H1 (cell line): Measurements from ENCODE around the gene RASSF10. TPM values are rescaled to one million over a fixed set of nuclear protein-coding genes. Genes with fewer than 3 reads are reported as not detected.

Source experiments
- CTCF ChIA-PET: fragments of 300-600 bp; sonication (Branson Sonifier 250); formaldehyde crosslinking; loops from one replicate; lab custom pipeline; 2021; ENCODE audit not compliant: partially characterized antibody; lab: Charles Lee
- POLR2A ChIA-PET: fragments of 300-600 bp; sonication (Branson Sonifier 250); formaldehyde crosslinking; loops from one replicate; lab custom pipeline; 2021; ENCODE audit warnings: inconsistent platforms; ENCODE audit not compliant: partially characterized antibody; lab: Charles Lee
- DNase-seq, 2 experiments: peaks; one replicate each; pipeline versions ENCODE4 v3.0.0 to v3.0.0-alpha.2; 2010 to 2022; ENCODE audit warnings: low spot score in 2 of 2, low read depth in 1 of 2, mixed read lengths in 1 of 2
- FAIRE-seq: peaks from 2 replicates; lab custom pipeline; 2011; peaks lifted over from hg19 to GRCh38; lab: Jason Lieb, UNC
- H2AFZ ChIP-seq: 2 replicates; pipeline ENCODE4 v1.8.1; 2012; ENCODE audit warnings: low read length, inconsistent platforms
- H2AK5ac ChIP-seq: 2 replicates; pipeline ENCODE4 v1.6.1; 2013; ENCODE audit warnings: low read depth, low read length
- H2BK120ac ChIP-seq: replicated peaks from 2 replicates; pipeline ENCODE3; 2013; ENCODE audit warnings: low read depth, low read length, inconsistent platforms
- H2BK12ac ChIP-seq: 2 replicates; pipeline ENCODE4 v1.6.1; 2013; ENCODE audit warnings: low read depth, low read length
- H2BK15ac ChIP-seq: 2 replicates; pipeline ENCODE4 v1.6.1; 2013; ENCODE audit warnings: low read length
- H2BK20ac ChIP-seq: 2 replicates; pipeline ENCODE4 v1.6.1; 2013; ENCODE audit warnings: low read length
- H2BK5ac ChIP-seq: 2 replicates; pipeline ENCODE4 v1.6.1; 2013; ENCODE audit warnings: low read depth, low read length
- H3K14ac ChIP-seq: 2 replicates; pipeline ENCODE4 v1.6.1; 2013; ENCODE audit warnings: inconsistent platforms; ENCODE audit not compliant: insufficient read length
- H3K18ac ChIP-seq: 2 replicates; pipeline ENCODE4 v1.6.1; 2013; ENCODE audit warnings: low read length; ENCODE audit errors: extremely low read depth
- H3K23ac ChIP-seq: 2 replicates; pipeline ENCODE4 v1.6.1; 2013; ENCODE audit warnings: inconsistent platforms; ENCODE audit not compliant: insufficient read length
- H3K23me2 ChIP-seq: 2 replicates; pipeline ENCODE4 v1.6.1; 2013; ENCODE audit warnings: low read depth, low read length
- H3K27ac ChIP-seq: 2 replicates; pipeline ENCODE4 v1.6.1; 2011; ENCODE audit warnings: low read depth, low read length, inconsistent platforms
- H3K27me3 ChIP-seq, 4 experiments: replicated peaks in 1 of 4; 1 replicate in 1 of 4; 2 replicates in 3 of 4; pipeline versions ENCODE4 v1.6.1 to v1.8.1; 2011 to 2013; ENCODE audit warnings: low read length in 3 of 4, mild to moderate bottlenecking in 3 of 4, inconsistent platforms in 2 of 4, mixed read lengths in 2 of 4, moderate library complexity in 1 of 4; ENCODE audit not compliant: control insufficient read depth in 3 of 4, insufficient read depth in 3 of 4; ENCODE audit errors: extremely low read depth in 1 of 4
- H3K36me3 ChIP-seq, 4 experiments: 2 replicates each; pipeline versions ENCODE4 v1.6.1 to v1.8.1; 2011 to 2013; ENCODE audit warnings: mild to moderate bottlenecking in 4 of 4, low read length in 3 of 4, moderate library complexity in 2 of 4, control low read depth in 1 of 4, inconsistent platforms in 1 of 4; ENCODE audit not compliant: insufficient read depth in 4 of 4, control insufficient read depth in 2 of 4
- H3K4ac ChIP-seq: replicated peaks from 2 replicates; pipeline ENCODE3; 2013; ENCODE audit warnings: low read length, low read depth, mixed read lengths, inconsistent platforms; ENCODE audit not compliant: insufficient read length
- H3K4me1 ChIP-seq, 4 experiments: replicated peaks in 1 of 4; 1 replicate in 1 of 4; 2 replicates in 3 of 4; pipeline versions ENCODE4 v1.6.1 to v1.8.1; 2011 to 2013; ENCODE audit warnings: low read length in 3 of 4, inconsistent platforms in 2 of 4, mixed read lengths in 1 of 4; ENCODE audit not compliant: insufficient read depth in 4 of 4, control insufficient read depth in 3 of 4
- H3K4me2 ChIP-seq, 2 experiments: 2 replicates each; pipeline versions ENCODE4 v1.6.1 to v1.8.1; 2011 to 2013; ENCODE audit warnings: low read depth in 2 of 2, low read length in 2 of 2, control low read depth in 1 of 2, inconsistent platforms in 1 of 2, mild to moderate bottlenecking in 1 of 2; ENCODE audit not compliant: insufficient read depth in 1 of 2
- H3K4me3 ChIP-seq, 4 experiments: fragments of 200-600, 300-600 bp in 1 of 4; sonication (generic), shearing (Covaris generic), sonication (Bioruptor Twin) in 1 of 4; 2 replicates each; pipeline versions ENCODE4 v1.5.1 to v1.8.1; 2011 to 2016; ENCODE audit warnings: low read length in 4 of 4, low read depth in 3 of 4, control low read depth in 2 of 4, inconsistent platforms in 2 of 4, mild to moderate bottlenecking in 2 of 4, mixed read lengths in 1 of 4, moderate library complexity in 1 of 4; ENCODE audit not compliant: insufficient read depth in 2 of 4; ENCODE audit errors: extremely low read depth in 1 of 4
- H3K56ac ChIP-seq: replicated peaks from 2 replicates; pipeline ENCODE3; 2013; ENCODE audit warnings: low read depth, mild to moderate bottlenecking, mixed read lengths, low read length, inconsistent platforms; ENCODE audit not compliant: insufficient read length
- H3K79me1 ChIP-seq: 2 replicates; pipeline ENCODE4 v1.6.1; 2013; ENCODE audit warnings: low read depth, low read length, control low read depth
- H3K79me2 ChIP-seq, 2 experiments: 2 replicates each; pipeline versions ENCODE4 v1.6.1 to v1.8.1; 2012 to 2013; ENCODE audit warnings: low read length in 2 of 2, mild to moderate bottlenecking in 2 of 2, inconsistent platforms in 1 of 2; ENCODE audit not compliant: insufficient read depth in 2 of 2, control insufficient read depth in 1 of 2
- H3K9ac ChIP-seq, 4 experiments: replicated peaks in 1 of 4; 1 replicate in 1 of 4; 2 replicates in 3 of 4; pipeline versions ENCODE4 v1.6.1 to v1.8.1; 2011 to 2013; ENCODE audit warnings: low read depth in 3 of 4, low read length in 3 of 4, control low read depth in 2 of 4, mild to moderate bottlenecking in 2 of 4, moderate library complexity in 2 of 4, inconsistent platforms in 1 of 4; ENCODE audit errors: extremely low read depth in 1 of 4
- H3K9me3 ChIP-seq, 2 experiments: 2 replicates each; pipeline versions ENCODE4 v1.6.1 to v1.8.1; 2012 to 2013; ENCODE audit warnings: mild to moderate bottlenecking in 2 of 2, moderate library complexity in 2 of 2, control low read depth in 1 of 2, inconsistent platforms in 1 of 2, low read depth in 1 of 2, low read length in 1 of 2, mixed read lengths in 1 of 2; ENCODE audit not compliant: insufficient read depth in 2 of 2
- H4K20me1 ChIP-seq, 2 experiments: replicated peaks in 1 of 2; 2 replicates each; pipeline versions ENCODE3 to v1.8.1; 2011 to 2013; ENCODE audit warnings: inconsistent platforms in 2 of 2, low read length in 2 of 2, mild to moderate bottlenecking in 1 of 2; ENCODE audit not compliant: insufficient read depth in 2 of 2, control insufficient read depth in 1 of 2
- H4K5ac ChIP-seq: 2 replicates; pipeline ENCODE4 v1.6.1; 2013; ENCODE audit warnings: low read length, low read depth, mixed read lengths, inconsistent platforms; ENCODE audit not compliant: insufficient read length
- H4K8ac ChIP-seq: 2 replicates; pipeline ENCODE4 v1.8.0; 2013; ENCODE audit warnings: mild to moderate bottlenecking, moderate library complexity, low read length, inconsistent platforms; ENCODE audit not compliant: insufficient read depth; ENCODE audit errors: extremely low read depth
- H4K91ac ChIP-seq: replicated peaks from 2 replicates; pipeline ENCODE3; 2013; ENCODE audit warnings: low read length, mixed read lengths, inconsistent platforms; ENCODE audit not compliant: insufficient read length
- ATF2 ChIP-seq: IDR thresholded peaks from 2 replicates; pipeline ENCODE4 v1.6.1; 2012; ENCODE audit warnings: low read length, inconsistent platforms
- BCL11A ChIP-seq, 2 experiments: IDR thresholded peaks; one replicate each; pipeline ENCODE4 v1.6.1; 2011; ENCODE audit warnings: low read depth in 2 of 2, low read length in 2 of 2, mild to moderate bottlenecking in 2 of 2
- FOSL1 ChIP-seq: IDR thresholded peaks from 2 replicates; pipeline ENCODE4 v1.6.1; 2011; ENCODE audit warnings: mild to moderate bottlenecking, low read depth, low read length, moderate library complexity; ENCODE audit not compliant: insufficient read depth
- HDAC6 ChIP-seq: IDR thresholded peaks from one replicate; pipeline ENCODE4 v1.7.1; 2012; ENCODE audit warnings: low read depth, mild to moderate bottlenecking, inconsistent platforms, low read length, moderate library complexity
- MAFK ChIP-seq: IDR thresholded peaks from 2 replicates; pipeline ENCODE4 v1.6.1; 2012; ENCODE audit warnings: low read depth, mild to moderate bottlenecking, improper control_type of control experiment, low read length
- POU5F1 ChIP-seq: IDR thresholded peaks from 2 replicates; pipeline ENCODE4 v1.6.1; 2011; ENCODE audit warnings: low read depth, mild to moderate bottlenecking, low read length, moderate library complexity
- RNF2 ChIP-seq: fragments of 200-900, 300-1000 bp; sonication (generic); IDR thresholded peaks from 2 replicates; pipeline ENCODE4 v1.7.1; 2016; ENCODE audit warnings: borderline replicate concordance, low read depth, mild to moderate bottlenecking, antibody characterized with exemption, low read length; ENCODE audit not compliant: poor library complexity, severe bottlenecking; ENCODE audit errors: missing control alignments
- RXRA ChIP-seq: IDR thresholded peaks from 2 replicates; pipeline ENCODE4 v1.6.1; 2011; ENCODE audit warnings: low read depth, mild to moderate bottlenecking, low read length, moderate library complexity; ENCODE audit not compliant: insufficient read depth
- SIRT6 ChIP-seq: IDR thresholded peaks from one replicate; pipeline ENCODE4 v1.7.1; 2012; ENCODE audit warnings: low read length, inconsistent platforms
- SP4 ChIP-seq: IDR thresholded peaks from 2 replicates; pipeline ENCODE4 v1.6.1; 2012; ENCODE audit warnings: low read length, inconsistent platforms
- TCF12 ChIP-seq: IDR thresholded peaks from 2 replicates; pipeline ENCODE4 v1.6.1; 2011; ENCODE audit warnings: low read depth, mild to moderate bottlenecking, low read length
- WGBS, 2 experiments: shearing (Covaris generic) in 1 of 2; methylation state at CpG; one replicate each; pipeline versions ENCODE4 v1.1.6 to v1.1.7; 2013 to 2015; ENCODE audit warnings: low lambda C conversion rate in 2 of 2, mixed read lengths in 2 of 2, inconsistent platforms in 1 of 2, low coverage in 1 of 2, missing lambda C conversion rate in 1 of 2; ENCODE audit not compliant: insufficient replicate concordance in 2 of 2, insufficient coverage in 1 of 2, insufficient read length in 1 of 2; ENCODE audit errors: extremely low coverage in 1 of 2, missing lambda C conversion rate in 1 of 2; 5-methylcytosine and 5-hydroxymethylcytosine counted together
- polyA plus RNA-seq, 7 experiments: library from polyadenylated mRNA; depleted of rRNA in 3 of 7; stranded (reverse) in 5 of 7; unstranded in 2 of 7; fragments of >200 nt in 5 of 7; fragments of 200-250 nt in 2 of 7; gene quantifications; 1 replicate in 5 of 7; 2 replicates in 1 of 7; 4 replicates in 1 of 7; pipeline versions ENCODE4 v1.2.1 to v1.2.3, GENCODE V29; 2011 to 2013; ENCODE audit warnings: missing spikeins in 2 of 7, mixed read lengths in 2 of 7
- total RNA-seq: library from RNA; stranded (reverse); fragmentation: NEBNext Ultra II Directional; extraction: Animal tissue kit (Norgen Biotek cat#: 25700); gene quantifications from 2 replicates; pipeline ENCODE4 v1.2.1, GENCODE V29; 2021

Gene RASSF10
- total and polyA plus RNA-seq, 2 of the 8 experiments (the other 6 are each of a cell fraction or from before 2014, with no cell fraction given) = 0.51 to 1.8 TPM

- H3K23me2 ChIP-seq = no peaks in the 10 kb centered on the region
- H3K4ac ChIP-seq = no peak overlapping the region
- no peak overlapping the region for H2AK5ac ChIP-seq
- H2AFZ ChIP-seq = no peak overlapping the region
- no peak overlapping the region for H2BK20ac ChIP-seq
- no peak overlapping the region for H3K18ac ChIP-seq
- H4K20me1 ChIP-seq = no peaks in the 10 kb centered on the region
- H2BK12ac ChIP-seq = no peak overlapping the region
- H3K27ac ChIP-seq = no peak overlapping the region
- no peak overlapping the region for H3K9ac ChIP-seq
- H3K56ac ChIP-seq = no peak overlapping the region
- no peak overlapping the region for H2BK120ac ChIP-seq
- DNase-seq = no peak
- CTCF ChIA-PET = interaction anchor here (1.5 to 13.1 kb wide), 5 partner anchors 8 to 179 kb away, joined by 5 to 116 read pairs (median 5); no protein-coding TSS in a partner anchor
- H4K8ac ChIP-seq = no peak overlapping the region
- H2BK5ac ChIP-seq = no peak overlapping the region
- H4K91ac ChIP-seq = no peak overlapping the region
- H3K4me3 ChIP-seq = no peak overlapping the region
- no peaks in the 10 kb centered on the region for H3K79me2 ChIP-seq
- no peak overlapping the region for H3K14ac ChIP-seq
- WGBS, 2 experiments = 93% methylated on average over 1 of the region's 1 CpG; no CpG with 5 or more reads in 1 of the 2 experiments
- H3K79me1 ChIP-seq = no peaks in the 10 kb centered on the region
- H3K9me3 ChIP-seq = no peaks in the 10 kb centered on the region
- H3K36me3 ChIP-seq = no peaks in the 10 kb centered on the region
- H3K4me2 ChIP-seq = no peak overlapping the region
- H3K4me1 ChIP-seq = no peaks in the 10 kb centered on the region
- no peak overlapping the region for H3K23ac ChIP-seq
- FAIRE-seq = no peak
- H4K5ac ChIP-seq = no peak overlapping the region
- no peak overlapping the region for H2BK15ac ChIP-seq
- no peaks in the 10 kb centered on the region for H3K27me3 ChIP-seq
- POLR2A ChIA-PET = no interaction called here
- TF ChIP-seq MAFK = no peak
- no peak for TF ChIP-seq RXRA
- TF ChIP-seq SIRT6 = no peak
- TF ChIP-seq BCL11A (IDR thresholded peaks at IDR 0.05; ENCODE audit: low read depth in 2 of 2, low read length in 2 of 2) = no peak
- no peak for TF ChIP-seq POU5F1
- no peak for TF ChIP-seq FOSL1
- TF ChIP-seq RNF2 = no peak
- TF ChIP-seq TCF12 = no peak
- no peak for TF ChIP-seq HDAC6
- no peak for TF ChIP-seq SP4
- TF ChIP-seq ATF2 = no peak
Measured at GRCh38 chr11:12973528-12974181, 35.5 kb upstream of the RASSF10 start.
